ENCODE results near the gene KRT2. TPM values are rescaled to one million over a fixed set of nuclear protein-coding genes. Genes with fewer than 3 reads are reported as not detected.

KRT2 gene
- total and polyA plus RNA-seq, 4 donors, result not detected

GRCh38 chr12:52682938-52683574 lies 31.0 kb upstream of the KRT2 start:
- H3K36me3 ChIP-seq (ENCODE audit: control insufficient read depth in 4 of 4, insufficient read depth in 3 of 4, low read depth in 1 of 4, low read length in 3 of 4), result no peaks in the 10 kb centered on the region
- no peak overlapping the region for H3K4me3 ChIP-seq (ENCODE audit: low read depth in 1 of 3, low read length in 3 of 3)
- H3K27ac ChIP-seq (ENCODE audit: low read depth in 1 of 2, low read length in 2 of 2), result no peak overlapping the region
- DNase-seq (ENCODE audit: low spot score), result no peak
- peaks cover 0 to 6% (median under 1%) of the 10 kb centered on the region in 4 donors for H3K27me3 ChIP-seq (ENCODE audit: control insufficient read depth in 4 of 4, insufficient read depth in 4 of 4, low read length in 3 of 4)
- H3K9ac ChIP-seq (ENCODE audit: low read depth in 1 of 2, low read length in 2 of 2), result no peak overlapping the region
- H3K4me1 ChIP-seq (ENCODE audit: control insufficient read depth in 4 of 4, insufficient read depth in 4 of 4, low read length in 3 of 4), result no peaks in the 10 kb centered on the region
- no peak for TF ChIP-seq RAD21 (IDR thresholded peaks at IDR 0.05)
- no peak for TF ChIP-seq YY1 (IDR thresholded peaks at IDR 0.05)
- no peak for TF ChIP-seq FOXA2 (IDR thresholded peaks at IDR 0.05)
- no peak for TF ChIP-seq HNF4G (IDR thresholded peaks at IDR 0.05)
- TF ChIP-seq SP1 (IDR thresholded peaks at IDR 0.05), result no peak
- no peak for TF ChIP-seq ATF3 (IDR thresholded peaks at IDR 0.05)
- no peak for TF ChIP-seq ZBTB33 (IDR thresholded peaks at IDR 0.05)
- no peak for TF ChIP-seq HNF4A (conservative IDR thresholded peaks at IDR 0.05)
- no peak for TF ChIP-seq RXRA (IDR thresholded peaks at IDR 0.05)
- no peak for TF ChIP-seq CTCF (IDR thresholded peaks at IDR 0.05; ENCODE audit: low read depth, low read length, missing input control)
- no peak for TF ChIP-seq NR2F2 (IDR thresholded peaks at IDR 0.05)
- no peak for TF ChIP-seq REST (IDR thresholded peaks at IDR 0.05)
- TF ChIP-seq EGR1 (IDR thresholded peaks at IDR 0.05; ENCODE audit: low read depth in 2 of 2), result no peak
- no peak for TF ChIP-seq TAF1 (conservative IDR thresholded peaks at IDR 0.05)
- no peaks in the 10 kb centered on the region for H3K9me3 ChIP-seq (ENCODE audit: control insufficient read depth in 4 of 4, low read length in 3 of 4)
- 77% methylated on average over 4 of the region's 4 CpGs for whole genome bisulfite sequencing

GRCh38 chr12:52682381-52682660 lies 30.3 kb upstream of the KRT2 start:
- no peaks in the 10 kb centered on the region for H3K36me3 ChIP-seq (ENCODE audit: control insufficient read depth in 4 of 4, insufficient read depth in 3 of 4, low read depth in 1 of 4, low read length in 3 of 4)
- DNase-seq (ENCODE audit: low spot score), result no peak
- peaks cover 0 to 3% (median 0%) of the 10 kb centered on the region in 4 donors for H3K27me3 ChIP-seq (ENCODE audit: control insufficient read depth in 4 of 4, insufficient read depth in 4 of 4, low read length in 3 of 4)
- H3K4me3 ChIP-seq (ENCODE audit: low read depth in 1 of 3, low read length in 3 of 3), result no peak overlapping the region
- H3K27ac ChIP-seq (ENCODE audit: low read depth in 1 of 2, low read length in 2 of 2), result no peak overlapping the region
- no peaks in the 10 kb centered on the region for H3K9me3 ChIP-seq (ENCODE audit: control insufficient read depth in 4 of 4, low read length in 3 of 4)
- H3K9ac ChIP-seq (ENCODE audit: low read depth in 1 of 2, low read length in 2 of 2), result no peak overlapping the region
- no peaks in the 10 kb centered on the region for H3K4me1 ChIP-seq (ENCODE audit: control insufficient read depth in 4 of 4, insufficient read depth in 4 of 4, low read length in 3 of 4)
- 85% methylated on average over 2 of the region's 2 CpGs for WGBS
- no peak for TF ChIP-seq HNF4G (IDR thresholded peaks at IDR 0.05)
- no peak for TF ChIP-seq GABPA (IDR thresholded peaks at IDR 0.05 in 1 of 2, conservative IDR thresholded peaks at IDR 0.05 in 1 of 2)
- no peak for TF ChIP-seq RAD21 (IDR thresholded peaks at IDR 0.05)
- no peak for TF ChIP-seq MAX (IDR thresholded peaks at IDR 0.05)
- TF ChIP-seq JUND (IDR thresholded peaks at IDR 0.05), result no peak
- TF ChIP-seq TAF1 (conservative IDR thresholded peaks at IDR 0.05), result no peak
- no peak for TF ChIP-seq YY1 (IDR thresholded peaks at IDR 0.05)
- TF ChIP-seq FOXA1 (IDR thresholded peaks at IDR 0.05), result no peak
- no peak for TF ChIP-seq NR2F2 (IDR thresholded peaks at IDR 0.05)
- no peak for TF ChIP-seq CTCF (IDR thresholded peaks at IDR 0.05; ENCODE audit: low read depth, low read length, missing input control)
- no peak for TF ChIP-seq FOXA2 (IDR thresholded peaks at IDR 0.05)
- TF ChIP-seq SP1 (IDR thresholded peaks at IDR 0.05), result no peak
- no peak for TF ChIP-seq ATF3 (IDR thresholded peaks at IDR 0.05)

All from liver (tissue), 9 donors.